GM10248 (cell line): ENCODE data around the gene COL11A1.

Experiments
- CTCF ChIA-PET: fragments of 300-600 bp; sonication (Branson Sonifier 250); formaldehyde crosslinking; extraction: SDS; loops from one replicate; lab custom pipeline; 2021; ENCODE audit warnings: antibody characterized with exemption; lab: Yijun Ruan, JAX
- POLR2A ChIA-PET: fragments of 350-650 bp; sonication (Branson Sonifier 250); formaldehyde crosslinking; extraction: SDS; loops from one replicate; lab custom pipeline; 2020; ENCODE audit warnings: antibody characterized with exemption; lab: Yijun Ruan, JAX
- DNase-seq: peaks from one replicate; pipeline ENCODE4 v3.0.0; 2012; ENCODE audit errors: extremely low spot score
- CTCF ChIP-seq: IDR thresholded peaks from 2 replicates; pipeline ENCODE4 v1.5.1; 2012; ENCODE audit warnings: mild to moderate bottlenecking, low read depth; ENCODE audit errors: extremely low read depth, missing control alignments, control extremely low read depth

Gene COL11A1

DNA sequence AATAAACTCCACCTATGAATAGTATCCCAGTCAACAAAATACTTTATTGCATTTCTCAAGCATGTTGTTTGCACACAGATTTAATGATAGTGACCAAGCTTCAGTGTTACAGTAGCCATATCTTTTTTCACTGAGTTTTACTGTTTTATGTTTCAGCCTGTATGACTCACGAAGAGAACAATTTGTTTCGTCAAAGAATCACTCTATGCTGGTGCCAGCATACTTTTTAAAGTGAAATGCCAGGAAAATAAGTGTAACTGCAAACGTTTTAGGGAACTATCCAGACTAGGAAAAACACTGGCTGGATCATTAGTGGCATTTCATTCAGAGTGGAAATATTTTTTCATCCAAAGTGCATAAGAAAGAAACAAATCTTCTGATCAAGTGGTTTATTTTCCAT is 210.8 kb downstream of the COL11A1 start:
- ChIA-PET CTCF (no interaction called here), POLR2A (no interaction called here)
- TF ChIP-seq CTCF: no peak
- DNase-seq: no peak

DNA sequence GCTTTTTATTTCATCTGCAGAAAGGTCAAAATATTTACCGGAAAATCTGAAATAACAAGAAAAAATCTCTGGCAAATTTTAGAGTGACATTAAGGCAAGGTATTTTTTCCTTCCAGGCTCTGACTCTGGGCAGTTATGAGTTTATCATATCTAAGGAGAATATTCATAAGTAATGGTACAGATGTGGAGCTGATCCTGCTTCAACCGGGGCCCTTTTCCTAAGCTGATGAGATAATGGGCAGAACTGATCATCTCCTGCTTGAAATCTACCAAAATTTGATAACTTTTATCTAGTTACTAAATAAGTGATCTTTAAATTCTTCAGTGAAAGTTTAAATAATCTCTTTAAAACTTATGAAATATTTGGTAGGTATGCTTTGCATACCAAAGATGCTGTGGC is 211.6 kb downstream of the COL11A1 start:
- TF ChIP-seq CTCF: no peak
- POLR2A ChIA-PET: no interaction called here
- no peak for DNase-seq
- CTCF ChIA-PET: no interaction called here

- no peak for DNase-seq
- CTCF ChIA-PET: no interaction called here
- no peak for TF ChIP-seq CTCF
- POLR2A ChIA-PET: no interaction called here
These were observed 212.0 kb downstream of the COL11A1 start for GRCh38 chr1:102896286-102896685.

DNA sequence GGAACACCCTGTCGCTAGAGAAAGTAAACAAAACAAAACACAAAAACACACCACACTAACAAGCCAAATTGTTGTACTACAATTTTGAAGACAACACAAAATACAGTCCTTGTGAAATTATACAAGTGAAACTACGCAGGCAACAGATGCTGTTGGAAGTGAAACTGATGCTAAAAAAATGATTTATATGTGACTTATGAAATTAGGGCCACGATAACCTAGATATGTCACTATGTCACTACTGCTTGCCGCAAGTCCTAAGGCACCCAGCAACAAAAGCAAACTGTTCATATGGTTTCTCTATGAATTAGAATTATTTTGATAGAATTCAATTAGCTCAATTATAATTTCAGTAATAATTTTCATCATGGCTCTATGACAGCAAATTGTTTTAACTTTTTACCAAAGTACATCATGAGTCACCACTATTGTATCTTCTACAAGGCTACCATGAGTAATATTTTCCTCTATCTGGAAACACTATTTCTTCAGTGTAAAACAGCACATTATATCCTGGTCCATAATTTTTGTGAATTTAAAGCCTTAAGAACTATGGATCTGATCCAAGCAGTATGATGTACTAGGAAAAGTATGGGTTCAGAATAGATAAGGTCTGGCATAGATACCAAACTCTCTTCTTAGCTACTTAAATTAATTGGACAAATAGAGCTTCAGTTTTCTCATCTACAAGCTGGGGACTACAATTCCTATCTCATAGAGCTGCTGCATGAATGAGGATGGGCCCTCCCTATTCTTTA is 216.3 kb downstream of the COL11A1 start:
- DNase-seq: no peak
- no peak for TF ChIP-seq CTCF
- ChIA-PET CTCF (interaction anchor here (0.8 kb wide), 1 partner anchor 78 kb away, joined by 3 read pairs; no protein-coding TSS in a partner anchor), POLR2A (no interaction called here)

DNA sequence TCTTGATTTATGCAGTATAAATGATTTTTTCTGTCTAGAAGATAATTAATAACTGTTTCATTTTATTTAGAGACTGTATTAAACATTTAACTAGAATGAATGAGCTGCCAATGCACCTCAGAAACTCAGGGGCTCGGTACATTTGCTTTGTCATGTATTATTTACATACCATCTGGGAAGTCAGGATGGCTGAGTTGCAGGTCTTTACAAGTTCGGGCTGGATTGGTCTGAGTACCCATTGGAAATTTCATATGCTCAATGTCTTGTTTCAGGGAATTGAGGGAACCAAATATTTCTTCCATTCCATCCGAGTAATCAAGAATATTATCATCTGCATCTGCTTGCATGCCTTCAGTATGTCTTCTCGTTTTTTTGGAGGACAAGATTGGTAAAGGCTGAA is 221.7 kb downstream of the COL11A1 start:
- DNase-seq: no peak
- no peak for TF ChIP-seq CTCF
- ChIA-PET CTCF (interaction anchor here (1.3 kb wide), 1 partner anchor 8 kb away, joined by 3 read pairs; no protein-coding TSS in a partner anchor), POLR2A (no interaction called here)

GRCh38 chr1:102884238-102884637 is 224.1 kb downstream of the COL11A1 start:
- DNase-seq: no peak
- no peak for TF ChIP-seq CTCF
- CTCF ChIA-PET: interaction anchor here (1.2 to 2.2 kb wide), 2 partner anchors 10 to 12 kb away, joined by 3 to 6 read pairs; no protein-coding TSS in a partner anchor
- POLR2A ChIA-PET: no interaction called here
